Omental fat pad (tissue), 4 donors: ENCODE measurements around the gene PCGF1. TPM values are rescaled to one million over a fixed set of nuclear protein-coding genes. Genes with fewer than 3 reads are reported as not detected.
A peak's percentile ranks its signal among the peaks of the same experiment; 100 is the strongest.

Experiments used
- ATAC-seq: fragments of 150-250 bp; one replicate; pipeline ENCODE4 v1.9.1; 2016; ENCODE audit warnings: mild to moderate bottlenecking, moderate library complexity; ENCODE audit not compliant: low FRiP score
- DNase-seq: peaks from one replicate; pipeline ENCODE4 v3.0.0-alpha.2; 2019; ENCODE audit warnings: low spot score
- total RNA-seq, 4 donors: library from RNA; depleted of rRNA; stranded (reverse); fragments of >200 nt; gene quantifications; one replicate each; pipeline ENCODE4 v1.1.0, GENCODE V29; 2016
- TF ChIP-seq, protein P1 (sequence below), 3 donors: fragments of 450-650 bp; IDR thresholded peaks; one replicate each; pipeline ENCODE4 v1.5.1; 2016 to 2017; ENCODE audit warnings: antibody characterized with exemption in 3 of 3, mild to moderate bottlenecking in 3 of 3, moderate library complexity in 2 of 3

Gene PCGF1
- total RNA-seq, 4 donors from 2014 or later = 11.6 to 20.2 (median 16.8) TPM

DNA sequence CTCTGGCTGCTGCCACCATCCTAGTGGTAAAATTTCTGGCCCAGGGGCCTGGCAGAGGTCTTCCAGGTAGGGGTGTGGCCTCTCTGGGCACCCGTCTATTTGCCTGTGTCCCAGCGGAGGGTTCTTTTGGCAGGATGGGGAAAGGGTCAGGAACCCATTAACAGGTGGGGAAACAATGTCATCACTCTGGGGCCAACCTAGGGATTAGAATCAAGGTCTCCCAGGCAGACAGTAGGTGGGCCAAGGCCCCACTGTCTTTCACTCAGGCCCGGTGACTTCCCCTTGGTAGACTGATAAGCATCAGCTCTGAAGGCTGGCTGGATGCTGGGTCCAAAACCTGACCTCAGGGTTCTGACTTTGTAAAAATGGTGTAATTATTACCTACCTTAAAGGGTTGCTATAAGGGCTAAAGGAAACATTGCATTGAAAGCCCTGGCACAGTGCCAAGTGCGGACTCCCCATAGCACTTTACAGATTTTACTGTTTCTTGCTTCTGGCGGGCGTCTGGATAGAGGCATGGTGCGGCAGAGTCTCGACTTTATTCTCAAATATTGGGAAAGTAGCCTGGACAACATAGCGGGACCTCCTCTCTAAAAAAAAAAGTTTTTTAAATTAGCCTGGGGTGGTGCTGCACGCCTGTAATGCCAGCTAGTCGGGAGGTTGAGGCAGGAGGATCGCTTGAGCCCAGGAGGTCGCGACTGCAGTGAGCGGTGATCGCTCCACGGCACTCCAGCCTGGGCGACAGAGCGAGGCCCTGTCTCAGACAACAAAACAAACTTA lies 10.3 kb downstream of the PCGF1 start:
- TF ChIP-seq, protein P1, sequence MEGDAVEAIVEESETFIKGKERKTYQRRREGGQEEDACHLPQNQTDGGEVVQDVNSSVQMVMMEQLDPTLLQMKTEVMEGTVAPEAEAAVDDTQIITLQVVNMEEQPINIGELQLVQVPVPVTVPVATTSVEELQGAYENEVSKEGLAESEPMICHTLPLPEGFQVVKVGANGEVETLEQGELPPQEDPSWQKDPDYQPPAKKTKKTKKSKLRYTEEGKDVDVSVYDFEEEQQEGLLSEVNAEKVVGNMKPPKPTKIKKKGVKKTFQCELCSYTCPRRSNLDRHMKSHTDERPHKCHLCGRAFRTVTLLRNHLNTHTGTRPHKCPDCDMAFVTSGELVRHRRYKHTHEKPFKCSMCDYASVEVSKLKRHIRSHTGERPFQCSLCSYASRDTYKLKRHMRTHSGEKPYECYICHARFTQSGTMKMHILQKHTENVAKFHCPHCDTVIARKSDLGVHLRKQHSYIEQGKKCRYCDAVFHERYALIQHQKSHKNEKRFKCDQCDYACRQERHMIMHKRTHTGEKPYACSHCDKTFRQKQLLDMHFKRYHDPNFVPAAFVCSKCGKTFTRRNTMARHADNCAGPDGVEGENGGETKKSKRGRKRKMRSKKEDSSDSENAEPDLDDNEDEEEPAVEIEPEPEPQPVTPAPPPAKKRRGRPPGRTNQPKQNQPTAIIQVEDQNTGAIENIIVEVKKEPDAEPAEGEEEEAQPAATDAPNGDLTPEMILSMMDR (IDR thresholded peaks at IDR 0.05) = no peak
- no peak for ATAC-seq
- DNase-seq = no peak

DNA sequence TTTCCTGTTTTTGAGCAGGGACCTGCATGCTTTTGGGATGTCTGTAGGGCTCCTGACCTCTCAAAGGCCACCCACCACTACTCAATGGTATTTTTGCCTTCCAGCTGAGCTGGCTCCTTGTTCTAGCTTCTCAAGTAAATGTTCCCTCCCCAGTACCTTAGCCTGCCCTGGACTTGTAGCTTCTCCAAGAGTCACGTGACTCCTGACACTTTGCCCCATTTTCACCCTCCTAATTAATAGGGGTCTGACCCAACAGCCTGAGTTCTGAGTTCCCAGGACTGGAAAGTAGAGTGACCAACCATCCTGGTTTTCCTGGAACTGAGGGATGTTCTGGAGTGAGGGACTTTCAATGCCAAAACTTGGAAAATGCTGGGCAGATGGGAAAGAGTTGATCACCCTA lies 12.1 kb downstream of the PCGF1 start:
- no peak for ATAC-seq
- TF ChIP-seq, protein P1 (IDR thresholded peaks at IDR 0.05) = no peak
- no peak for DNase-seq

DNA sequence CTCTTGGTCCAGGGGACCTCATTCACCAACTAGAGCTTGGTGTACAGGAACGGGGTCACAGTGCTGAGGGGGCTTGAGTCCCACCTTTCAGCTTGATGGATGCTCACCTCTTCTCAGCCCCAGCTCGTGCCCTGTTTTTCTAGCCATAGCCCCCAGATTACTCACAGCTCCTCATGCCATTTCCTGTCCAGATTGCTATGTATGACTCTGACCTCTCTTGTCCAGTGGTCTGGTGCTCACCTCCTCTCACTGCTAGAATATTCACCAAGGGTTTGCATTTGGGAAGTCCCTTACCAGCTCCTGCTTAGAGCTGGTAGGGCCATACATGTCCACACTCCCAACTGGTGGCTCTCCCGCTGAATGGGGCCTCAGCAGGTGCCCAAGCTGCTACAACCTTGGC lies 13.9 kb downstream of the PCGF1 start:
- ATAC-seq (no peak), DNase-seq (no peak)
- TF ChIP-seq, protein P1 (IDR thresholded peaks at IDR 0.05) = no peak

DNA sequence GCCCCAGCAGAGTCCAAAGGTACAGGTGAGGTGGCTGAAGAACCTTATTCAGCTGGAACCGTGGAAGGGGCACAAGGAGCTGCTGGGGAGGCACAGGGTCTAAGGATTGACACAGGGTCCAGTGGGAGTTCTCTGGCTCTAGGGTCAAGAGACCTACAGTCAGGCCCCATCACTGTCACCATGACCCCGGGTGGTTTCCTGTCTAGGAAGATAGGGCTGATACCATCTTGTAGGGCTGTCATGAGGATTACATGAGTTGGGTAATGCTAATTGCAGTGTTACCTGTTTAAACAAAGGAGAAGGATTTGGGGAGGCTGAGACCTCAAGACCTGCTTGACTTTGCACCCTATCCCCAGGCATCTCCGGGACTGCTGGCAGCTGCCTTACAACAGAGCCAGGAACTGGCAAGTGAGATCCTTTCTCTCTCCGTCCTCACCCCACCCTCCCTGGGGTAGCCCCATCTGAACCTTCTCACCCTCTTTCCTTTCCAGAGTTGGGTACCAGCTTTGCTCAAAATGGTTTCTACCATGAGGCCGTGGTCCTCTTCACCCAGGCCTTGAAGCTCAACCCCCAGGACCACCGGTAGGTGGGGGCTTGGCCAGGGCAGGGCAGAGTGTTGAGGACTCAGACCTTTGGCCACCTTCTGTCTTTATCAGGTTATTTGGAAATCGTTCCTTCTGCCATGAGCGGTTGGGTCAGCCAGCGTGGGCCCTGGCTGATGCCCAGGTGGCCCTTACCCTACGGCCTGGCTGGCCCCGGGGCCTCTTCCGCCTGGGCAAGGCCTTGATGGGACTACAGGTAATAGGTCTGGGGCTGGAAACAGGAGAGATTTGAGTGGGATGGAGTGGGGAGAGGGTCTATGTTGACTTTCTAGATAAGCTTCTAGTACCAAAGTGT lies 15.6 kb downstream of the PCGF1 start:
- DNase-seq = no peak

DNA sequence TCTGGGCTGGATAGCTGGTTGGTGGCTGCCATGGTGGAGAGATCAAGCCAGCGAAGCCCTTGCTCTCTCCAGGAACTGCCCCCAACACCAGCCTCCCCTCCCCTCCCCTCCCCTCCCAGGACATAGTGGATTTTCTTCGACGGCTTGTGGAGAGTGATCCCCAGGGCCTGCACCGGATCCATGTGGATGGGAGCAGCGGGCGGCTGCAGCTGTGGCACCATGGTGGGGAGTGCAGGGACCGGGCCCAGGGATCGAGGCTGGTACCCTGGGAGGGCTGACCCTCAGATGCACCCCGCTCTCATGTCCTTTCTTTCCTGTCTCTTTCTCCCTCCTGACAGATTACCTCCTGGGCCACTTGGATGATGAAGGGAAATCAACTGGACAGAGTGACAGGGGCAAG lies 17.6 kb downstream of the PCGF1 start:
- ATAC-seq = no peak
- DNase-seq = no peak
- TF ChIP-seq, protein P1 (IDR thresholded peaks at IDR 0.05) = no peak

More for the DNA sequence above, 15.6 kb downstream of the PCGF1 start:
- ATAC-seq = peak; percentile 25
- TF ChIP-seq, protein P1 (IDR thresholded peaks at IDR 0.05) = no peak

DNA sequence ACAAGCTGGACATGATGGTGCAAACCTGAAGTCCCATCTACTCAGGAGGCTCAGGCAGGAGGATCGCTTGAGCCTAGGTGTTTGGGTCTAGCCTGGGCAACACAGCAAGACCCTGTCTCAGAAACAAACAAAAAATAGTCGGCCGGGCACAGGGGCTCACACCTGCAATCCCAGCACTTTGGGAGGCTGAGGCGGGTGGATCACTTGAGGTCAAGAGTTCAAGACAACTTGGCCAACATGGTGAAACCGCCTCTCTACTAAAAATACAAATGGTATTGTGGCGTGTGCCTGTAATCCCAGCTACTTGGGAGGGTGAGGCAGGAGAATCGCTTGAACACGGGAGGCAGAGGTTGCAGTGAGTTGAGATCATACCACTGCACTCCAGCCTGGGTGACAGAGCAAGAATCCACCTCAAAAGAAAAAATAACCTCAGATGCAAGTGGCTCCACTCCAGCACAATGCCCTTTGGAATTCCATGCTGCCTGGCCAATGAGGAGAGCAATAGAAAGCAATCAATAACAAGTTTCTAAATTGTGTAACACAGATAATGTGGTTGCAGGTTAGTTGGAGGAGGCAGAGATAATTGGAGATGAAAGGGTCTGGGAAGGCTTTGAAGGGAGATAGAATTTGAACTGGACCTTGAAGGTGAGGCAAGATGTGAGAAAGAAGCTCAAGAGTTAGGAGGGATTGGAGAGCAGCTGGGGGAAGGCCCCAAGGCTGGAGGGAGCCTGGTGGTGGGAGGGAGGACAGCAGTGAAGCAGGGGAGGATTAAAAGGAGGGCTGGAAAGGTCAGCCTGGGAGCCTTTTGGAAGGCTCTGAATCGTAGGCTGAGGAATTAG lies 18.6 kb downstream of the PCGF1 start:
- DNase-seq (no peak), ATAC-seq (no peak)

More for the DNA sequence above, 18.6 kb downstream of the PCGF1 start:
- TF ChIP-seq, protein P1 (IDR thresholded peaks at IDR 0.05) = no peak
